Naive B cell (primary cell): ENCODE data around the gene RDH8. TPM values are rescaled to one million over a fixed set of nuclear protein-coding genes. Genes with fewer than 3 reads are reported as not detected.

Experiments used
- ATAC-seq, 2 donors: fragments of 150-1000 bp; cut with Tn5 transposase; 2 replicates each; pipeline ENCODE4 v1.10.0; 2021; ENCODE audit warnings: low read depth in 2 of 2, mild to moderate bottlenecking in 2 of 2, moderate library complexity in 2 of 2
- DNase-seq: peaks from one replicate; pipeline ENCODE4 v3.0.0; 2022
- H3K27ac Mint-ChIP-seq, 6 donors: one replicate each; pipeline ENCODE4 v1.8.0; 2020 to 2022; ENCODE audit warnings: mild to moderate bottlenecking in 6 of 6, mixed read lengths in 6 of 6, moderate library complexity in 5 of 6, inconsistent platforms in 2 of 6
- H3K27me3 Mint-ChIP-seq, 3 donors: one replicate each; pipeline ENCODE4 v1.8.0; 2021 to 2022; ENCODE audit warnings: mixed read lengths in 3 of 3, mild to moderate bottlenecking in 1 of 3
- H3K36me3 Mint-ChIP-seq, 2 donors: one replicate each; pipeline ENCODE4 v1.8.0; 2020 to 2022; ENCODE audit warnings: mixed read lengths in 2 of 2, inconsistent platforms in 1 of 2, mild to moderate bottlenecking in 1 of 2
- H3K4me1 Mint-ChIP-seq, 3 donors: one replicate each; pipeline ENCODE4 v1.8.0; 2020 to 2022; ENCODE audit warnings: mixed read lengths in 3 of 3, inconsistent platforms in 1 of 3, mild to moderate bottlenecking in 1 of 3, moderate library complexity in 1 of 3
- H3K4me3 Mint-ChIP-seq, 8 donors: one replicate each; pipeline ENCODE4 v1.8.0; 2020 to 2022; ENCODE audit warnings: mild to moderate bottlenecking in 8 of 8, mixed read lengths in 8 of 8, moderate library complexity in 8 of 8, inconsistent platforms in 2 of 8
- H3K9me3 Mint-ChIP-seq, 7 donors: one replicate each; pipeline ENCODE4 v1.8.0; 2020 to 2022; ENCODE audit warnings: mixed read lengths in 7 of 7, mild to moderate bottlenecking in 5 of 7, inconsistent platforms in 2 of 7, moderate library complexity in 1 of 7
- polyA plus RNA-seq, 6 donors: library from polyadenylated mRNA; unstranded; fragments of 300-500 nt; fragmentation: Illumina TruSeq; gene quantifications; one replicate each; pipeline ENCODE4 v1.2.3, GENCODE V29; 2021; ENCODE audit warnings: low read depth in 6 of 6

Gene RDH8
- polyA plus RNA-seq, 6 donors from 2014 or later, result not detected

DNA sequence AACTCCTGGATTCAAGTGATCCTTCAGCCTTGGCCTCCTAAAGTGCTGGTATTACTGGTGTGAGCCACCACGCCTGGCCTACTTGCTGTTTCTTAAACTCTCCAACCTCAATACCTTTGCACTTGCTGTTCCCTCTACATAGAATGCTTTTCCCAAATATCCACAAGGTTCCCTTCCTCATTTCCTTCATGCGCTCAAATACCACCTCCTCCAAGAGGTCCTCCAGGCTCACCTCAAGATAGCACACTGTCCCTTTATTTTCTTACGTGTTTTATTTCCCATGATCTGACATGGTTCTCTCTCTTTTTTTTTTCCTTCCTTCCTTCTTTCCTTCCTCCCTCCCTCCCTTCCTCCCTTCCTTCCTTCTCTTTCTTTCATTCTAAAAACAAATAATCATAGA, 13.5 kb downstream of the RDH8 start:
- H3K36me3 Mint-ChIP-seq, result no peaks in the 10 kb centered on the region
- no peak for DNase-seq
- no peak for ATAC-seq
- peaks cover 18 to 25% (median 25%) of the 10 kb centered on the region in 3 donors for H3K27me3 Mint-ChIP-seq
- H3K4me1 Mint-ChIP-seq, result peaks cover 0 to 4% (median 0%) of the 10 kb centered on the region in 3 donors
- peaks cover 0 to 2% (median 0%) of the 10 kb centered on the region in 7 donors for H3K9me3 Mint-ChIP-seq
- H3K27ac Mint-ChIP-seq, result peak overlapping the region in 1 of 6 donors; percentile 5
- no peak overlapping the region for H3K4me3 Mint-ChIP-seq

DNA sequence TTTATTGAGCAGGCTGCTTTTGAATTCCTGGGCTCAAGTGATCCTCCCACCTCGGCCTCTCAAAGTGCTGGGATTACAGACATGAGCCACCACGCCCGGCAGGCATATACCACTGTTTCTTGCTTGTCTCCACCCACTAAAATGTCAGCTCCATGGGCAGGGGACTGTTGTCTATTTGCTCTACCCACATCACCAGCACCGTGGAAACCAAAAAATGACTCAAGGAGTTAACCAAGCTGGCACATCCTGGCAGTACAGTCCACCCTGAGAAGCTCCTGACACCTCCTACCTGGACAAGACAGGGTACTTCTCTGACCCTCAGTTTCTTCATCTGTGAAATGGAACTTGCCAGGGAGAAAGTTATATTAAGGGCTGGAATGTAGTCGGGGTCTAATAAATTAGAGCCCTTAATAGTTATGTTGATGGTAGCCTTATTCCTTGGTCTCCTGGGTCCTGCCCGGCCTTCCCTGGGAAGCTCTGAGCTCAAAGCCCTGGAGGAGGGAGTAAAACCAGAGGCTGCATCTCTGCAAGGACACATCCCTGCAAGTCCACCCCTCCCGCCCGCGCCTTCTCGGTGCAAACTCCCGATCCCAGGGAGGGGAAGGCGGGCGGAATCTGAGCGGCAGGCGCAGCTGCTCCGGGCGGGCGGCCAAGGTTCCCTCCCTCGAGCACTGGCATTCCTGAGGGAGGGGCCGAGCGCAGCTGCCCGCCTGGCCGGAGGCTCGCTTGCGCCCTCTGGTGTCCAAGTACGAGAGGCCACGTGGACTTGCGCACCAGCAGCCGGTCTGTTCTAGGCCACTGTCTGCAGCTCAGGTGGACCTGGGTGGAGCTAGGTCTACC, 14.1 kb downstream of the RDH8 start:
- Mint-ChIP-seq H3K27me3 (peaks cover 22 to 28% (median 27%) of the 10 kb centered on the region in 3 donors), H3K4me3 (no peak overlapping the region), H3K4me1 (peaks cover 0 to 4% (median 0%) of the 10 kb centered on the region in 3 donors), H3K36me3 (no peaks in the 10 kb centered on the region), H3K9me3 (peaks cover 0 to 3% (median 0%) of the 10 kb centered on the region in 7 donors), H3K27ac (peak overlapping the region in 2 of 6 donors; percentile 11 to 19)
- DNase-seq (peak; percentile 55), ATAC-seq (peak; percentile 78 to 80)

DNA sequence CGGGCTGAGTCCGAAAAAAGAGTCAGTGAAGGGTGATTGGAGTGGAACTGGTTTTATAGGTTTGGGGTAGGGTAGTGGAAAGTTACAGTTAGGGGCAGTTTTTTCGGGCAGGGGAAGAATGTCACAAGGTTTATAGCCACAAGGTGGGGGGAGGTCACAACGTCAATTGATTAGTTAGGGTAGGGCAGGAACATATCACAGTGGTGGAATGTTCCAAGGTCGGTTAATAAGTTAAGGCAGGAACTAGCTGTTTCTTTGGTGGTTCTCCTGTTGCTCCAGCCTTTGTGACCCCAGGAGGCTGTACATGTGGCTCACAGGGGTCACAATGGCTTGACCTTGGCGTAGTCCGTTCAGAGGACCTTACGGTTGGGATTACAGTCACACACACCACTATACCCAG, 20.3 kb downstream of the RDH8 start:
- Mint-ChIP-seq H3K36me3 (no peaks in the 10 kb centered on the region), H3K4me1 (no peaks in the 10 kb centered on the region), H3K9me3 (peaks cover 0 to 10% (median 7%) of the 10 kb centered on the region in 7 donors), H3K27ac (no peak overlapping the region), H3K4me3 (no peak overlapping the region), H3K27me3 (peaks cover 24 to 31% (median 26%) of the 10 kb centered on the region in 3 donors)
- ATAC-seq (no peak), DNase-seq (no peak)

DNA sequence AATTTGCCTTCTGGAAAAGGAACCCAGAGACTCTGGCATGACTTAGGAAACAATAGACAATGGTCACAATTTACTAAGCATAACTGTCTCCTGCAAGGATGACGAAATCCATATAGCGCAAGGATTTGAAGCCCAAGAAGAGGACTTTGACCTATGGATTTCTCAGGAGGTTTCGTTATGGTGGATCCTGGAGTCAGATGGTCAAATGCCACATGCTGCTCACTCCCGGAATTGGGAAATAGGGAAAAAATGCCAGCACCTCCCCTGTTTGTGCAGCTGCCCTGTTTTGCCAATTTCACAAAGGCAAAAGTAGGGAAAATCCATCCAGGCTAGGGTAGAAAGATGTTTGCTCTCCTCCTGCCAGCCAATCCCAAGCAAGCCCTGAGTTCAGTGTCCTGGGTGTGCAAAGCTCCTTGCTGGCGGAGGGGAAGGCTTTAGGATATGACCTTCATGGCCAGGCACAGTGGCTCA, 23.4 kb downstream of the RDH8 start:
- Mint-ChIP-seq H3K36me3 (peaks cover 0 to 9% of the 10 kb centered on the region in 2 donors), H3K27me3 (peaks cover 26 to 48% (median 42%) of the 10 kb centered on the region in 3 donors), H3K9me3 (peaks cover 12 to 35% (median 26%) of the 10 kb centered on the region in 7 donors), H3K27ac (no peak overlapping the region), H3K4me3 (no peak overlapping the region), H3K4me1 (no peaks in the 10 kb centered on the region)
- DNase-seq, result no peak
- ATAC-seq, result no peak

DNA sequence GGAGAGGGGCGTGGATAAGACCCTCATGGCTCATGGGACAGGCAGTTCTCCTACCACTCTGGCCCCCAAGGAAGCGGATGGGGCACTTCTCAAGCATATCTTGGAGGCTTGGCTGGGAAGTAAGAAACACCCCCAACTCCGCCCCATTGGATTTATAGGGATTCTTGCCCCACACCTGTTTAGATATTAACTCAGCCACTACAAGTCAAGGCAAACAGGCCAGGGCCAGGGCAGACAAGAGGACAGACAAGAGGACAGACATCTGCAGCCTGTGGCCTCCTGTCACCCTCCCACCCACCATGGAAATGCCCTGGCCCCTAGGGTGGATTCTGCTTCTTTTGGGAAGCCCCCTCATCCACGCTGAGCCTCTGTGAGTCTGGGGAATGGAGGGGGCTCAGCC, 24.1 kb downstream of the RDH8 start:
- H3K4me1 Mint-ChIP-seq, result no peaks in the 10 kb centered on the region
- no peak for DNase-seq
- H3K4me3 Mint-ChIP-seq, result no peak overlapping the region
- H3K27ac Mint-ChIP-seq, result no peak overlapping the region
- H3K9me3 Mint-ChIP-seq, result peaks cover 14 to 43% (median 33%) of the 10 kb centered on the region in 7 donors
- H3K36me3 Mint-ChIP-seq, result peaks cover 0 to 16% of the 10 kb centered on the region in 2 donors
- no peak for ATAC-seq
- H3K27me3 Mint-ChIP-seq, result peaks cover 22 to 43% (median 37%) of the 10 kb centered on the region in 3 donors

DNA sequence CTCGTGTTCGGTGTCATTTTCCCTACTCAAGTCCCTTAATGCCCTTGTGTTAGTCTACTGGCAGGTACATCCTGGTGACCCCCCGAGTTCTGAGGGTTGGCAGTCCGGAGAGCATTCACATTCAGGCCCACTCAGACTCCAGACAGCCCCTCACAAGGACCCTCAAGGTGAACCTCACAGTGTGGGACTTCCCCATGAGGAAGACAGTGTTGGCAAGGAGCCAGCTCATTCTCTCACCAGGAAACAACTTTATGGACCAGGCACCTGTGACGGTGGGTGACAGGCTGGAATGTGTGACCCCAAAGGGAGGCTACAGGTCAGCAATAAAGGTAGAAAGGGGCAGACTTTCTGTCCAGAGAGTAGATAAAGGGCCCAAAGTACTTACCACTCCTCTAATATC, 24.5 kb downstream of the RDH8 start:
- no peak overlapping the region for H3K27ac Mint-ChIP-seq
- no peaks in the 10 kb centered on the region for H3K4me1 Mint-ChIP-seq
- H3K9me3 Mint-ChIP-seq, result peaks cover 15 to 47% (median 36%) of the 10 kb centered on the region in 7 donors
- DNase-seq (no peak), ATAC-seq (no peak)
- no peak overlapping the region for H3K4me3 Mint-ChIP-seq
- peaks cover 0 to 20% of the 10 kb centered on the region in 2 donors for H3K36me3 Mint-ChIP-seq
- peaks cover 17 to 38% (median 32%) of the 10 kb centered on the region in 3 donors for H3K27me3 Mint-ChIP-seq

DNA sequence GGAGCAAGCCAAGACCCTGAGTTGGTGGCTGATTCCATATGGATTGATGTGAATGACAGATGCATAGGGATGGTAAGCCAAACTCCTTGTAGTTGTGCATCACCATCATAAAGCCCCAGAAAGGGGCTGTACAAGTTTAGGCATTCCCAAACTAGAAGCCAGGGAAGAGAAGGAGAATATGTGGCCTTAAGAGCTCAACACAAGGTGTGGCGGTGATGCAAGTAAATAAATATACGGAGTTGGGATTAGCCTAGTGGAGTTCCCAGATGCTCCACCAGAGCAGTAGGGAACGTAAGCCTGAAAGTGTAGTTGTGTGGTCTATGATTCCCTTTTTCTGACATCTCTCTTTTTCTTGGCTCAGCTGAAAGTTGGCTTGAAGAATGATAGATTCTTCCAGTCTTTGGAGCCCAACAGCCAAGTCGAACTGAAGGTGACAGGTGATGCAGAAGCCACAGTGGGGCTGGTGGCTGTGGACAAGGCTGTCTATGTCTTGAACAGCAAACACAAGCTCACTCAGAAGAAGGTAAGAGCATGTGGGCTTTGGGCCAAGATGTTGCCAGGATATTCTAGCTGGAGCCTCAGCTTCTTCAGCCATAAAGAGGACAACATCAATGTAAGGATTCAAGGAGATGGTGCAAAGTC, 30.1 kb downstream of the RDH8 start:
- Mint-ChIP-seq H3K27me3 (peaks cover 7 to 50% (median 35%) of the 10 kb centered on the region in 3 donors), H3K4me3 (no peak overlapping the region), H3K4me1 (peaks cover 0 to 4% (median 0%) of the 10 kb centered on the region in 3 donors), H3K36me3 (peaks cover 12 to 54% of the 10 kb centered on the region in 2 donors), H3K9me3 (peaks cover 28 to 88% (median 69%) of the 10 kb centered on the region in 7 donors), H3K27ac (no peak overlapping the region)
- peak; percentile 8 for DNase-seq
- no peak for ATAC-seq

DNA sequence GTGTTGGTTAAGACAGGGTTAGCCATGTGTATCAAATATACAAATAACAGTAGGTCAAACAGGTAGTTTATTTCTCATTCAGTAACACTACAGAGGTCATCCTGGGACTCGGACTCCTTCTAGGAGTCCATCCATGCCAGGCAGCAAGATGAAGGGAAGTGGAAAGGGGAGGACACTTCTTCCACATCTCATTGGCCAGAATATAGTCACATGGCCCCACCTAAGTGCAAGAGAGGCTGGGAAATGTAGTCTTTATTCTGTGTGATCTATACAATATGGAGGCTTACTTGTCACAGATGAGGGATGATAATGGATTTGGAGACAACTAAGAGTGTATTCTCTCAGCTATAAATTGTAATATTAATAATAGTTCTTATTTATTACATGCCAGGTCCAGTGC, 31.1 kb downstream of the RDH8 start:
- no peak overlapping the region for H3K4me3 Mint-ChIP-seq
- H3K4me1 Mint-ChIP-seq, result peaks cover 0 to 6% (median 0%) of the 10 kb centered on the region in 3 donors
- H3K27me3 Mint-ChIP-seq, result peaks cover 7 to 44% (median 25%) of the 10 kb centered on the region in 3 donors
- no peak for ATAC-seq
- H3K9me3 Mint-ChIP-seq, result peaks cover 24 to 80% (median 60%) of the 10 kb centered on the region in 7 donors
- peaks cover 12 to 54% of the 10 kb centered on the region in 2 donors for H3K36me3 Mint-ChIP-seq
- no peak for DNase-seq
- no peak overlapping the region for H3K27ac Mint-ChIP-seq

DNA sequence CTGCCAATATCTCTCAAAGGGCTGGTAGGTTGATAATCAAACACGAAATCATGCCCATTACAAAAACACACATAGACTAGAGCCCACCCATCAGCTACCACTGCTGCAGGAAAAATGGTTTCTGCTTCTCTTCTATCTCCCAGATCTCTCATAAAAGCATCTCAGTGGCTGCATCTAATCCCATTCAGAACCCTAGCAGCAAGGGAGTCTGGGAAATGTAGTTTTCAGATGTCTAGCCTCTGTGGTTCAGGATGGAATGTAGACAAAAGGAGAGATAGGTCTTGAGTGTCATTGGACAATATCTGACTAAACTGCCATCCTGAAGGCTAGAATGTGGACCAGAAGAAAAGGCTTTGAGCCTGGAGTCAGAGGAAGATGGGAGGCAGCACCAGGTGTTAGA, 32.1 kb downstream of the RDH8 start:
- peaks cover 0 to 6% (median 0%) of the 10 kb centered on the region in 3 donors for H3K4me1 Mint-ChIP-seq
- H3K9me3 Mint-ChIP-seq, result peaks cover 24 to 71% (median 59%) of the 10 kb centered on the region in 7 donors

DNA sequence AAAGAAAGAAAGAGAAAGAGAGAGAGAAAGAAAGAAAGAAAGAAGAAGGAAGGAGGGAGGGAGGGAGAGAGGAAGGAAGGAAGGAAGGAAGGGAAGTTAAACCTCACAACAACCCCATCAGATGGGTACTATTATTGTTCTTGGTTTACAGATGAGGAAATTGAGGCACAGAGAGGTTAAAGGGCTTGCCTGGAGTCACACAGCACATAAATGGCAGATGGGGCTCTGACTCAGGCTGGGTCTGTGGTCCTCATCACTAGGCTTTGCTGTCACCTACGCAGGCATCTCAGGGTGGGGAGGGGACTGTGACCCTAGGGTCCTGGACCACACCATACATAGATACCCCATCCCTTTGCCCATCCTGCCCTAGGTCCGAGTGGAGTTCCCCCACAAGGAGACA, 36.3 kb downstream of the RDH8 start:
- peaks cover 0 to 6% (median 0%) of the 10 kb centered on the region in 3 donors for H3K4me1 Mint-ChIP-seq
- H3K4me3 Mint-ChIP-seq, result no peak overlapping the region
- no peak for ATAC-seq
- no peak for DNase-seq
- H3K27me3 Mint-ChIP-seq, result peaks cover 0 to 30% (median 24%) of the 10 kb centered on the region in 3 donors
- peaks cover 0 to 18% of the 10 kb centered on the region in 2 donors for H3K36me3 Mint-ChIP-seq
- no peak overlapping the region for H3K27ac Mint-ChIP-seq
- H3K9me3 Mint-ChIP-seq, result peaks cover 4 to 32% (median 18%) of the 10 kb centered on the region in 7 donors

More for the DNA sequence above, 32.1 kb downstream of the RDH8 start:
- ATAC-seq, result no peak
- H3K27ac Mint-ChIP-seq, result no peak overlapping the region
- H3K27me3 Mint-ChIP-seq, result peaks cover 7 to 43% (median 23%) of the 10 kb centered on the region in 3 donors
- peaks cover 12 to 54% of the 10 kb centered on the region in 2 donors for H3K36me3 Mint-ChIP-seq
- no peak overlapping the region for H3K4me3 Mint-ChIP-seq
- DNase-seq, result no peak

DNA sequence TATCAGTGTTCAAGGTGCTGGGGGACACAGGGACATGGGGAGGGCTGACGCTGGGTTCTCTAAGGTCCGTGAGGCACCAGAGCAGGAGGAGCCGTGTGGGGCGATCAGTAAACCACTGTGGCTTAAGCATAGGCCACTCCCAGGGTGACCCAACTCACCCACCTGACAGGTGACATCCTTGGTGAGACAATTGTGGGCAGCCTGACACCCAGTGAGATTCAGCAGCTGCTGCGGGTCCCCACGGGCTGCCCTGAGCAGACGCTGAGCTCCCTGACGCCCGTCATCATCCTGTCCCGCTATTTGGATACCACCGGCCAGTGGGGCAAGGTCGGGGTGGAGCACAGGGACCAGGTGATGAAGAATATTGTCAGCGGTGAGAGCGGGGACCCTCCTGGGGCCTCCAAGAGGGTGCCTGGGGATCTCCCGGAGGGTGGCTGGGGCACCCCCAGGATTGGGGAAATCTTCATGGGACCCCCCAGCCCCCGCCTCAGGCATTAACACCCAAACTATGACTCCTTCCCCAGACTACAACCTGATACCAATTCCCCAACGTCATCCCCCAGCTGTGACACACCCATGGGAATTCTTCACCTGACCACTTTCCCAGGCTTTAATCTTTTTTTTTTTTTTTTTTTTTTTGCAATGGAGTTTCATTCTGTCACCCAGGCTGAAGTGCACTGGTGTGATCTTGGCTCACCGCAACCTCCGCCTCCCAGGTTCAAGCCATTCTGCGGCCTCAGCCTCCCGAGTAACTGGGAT, 39.5 kb downstream of the RDH8 start:
- Mint-ChIP-seq H3K4me3 (no peak overlapping the region), H3K9me3 (peaks cover 0 to 7% (median 3%) of the 10 kb centered on the region in 7 donors), H3K27me3 (peaks cover 0 to 26% (median 16%) of the 10 kb centered on the region in 3 donors), H3K4me1 (peaks cover 0 to 6% (median 0%) of the 10 kb centered on the region in 3 donors), H3K36me3 (no peaks in the 10 kb centered on the region), H3K27ac (no peak overlapping the region)
- no peak for DNase-seq
- no peak for ATAC-seq

DNA sequence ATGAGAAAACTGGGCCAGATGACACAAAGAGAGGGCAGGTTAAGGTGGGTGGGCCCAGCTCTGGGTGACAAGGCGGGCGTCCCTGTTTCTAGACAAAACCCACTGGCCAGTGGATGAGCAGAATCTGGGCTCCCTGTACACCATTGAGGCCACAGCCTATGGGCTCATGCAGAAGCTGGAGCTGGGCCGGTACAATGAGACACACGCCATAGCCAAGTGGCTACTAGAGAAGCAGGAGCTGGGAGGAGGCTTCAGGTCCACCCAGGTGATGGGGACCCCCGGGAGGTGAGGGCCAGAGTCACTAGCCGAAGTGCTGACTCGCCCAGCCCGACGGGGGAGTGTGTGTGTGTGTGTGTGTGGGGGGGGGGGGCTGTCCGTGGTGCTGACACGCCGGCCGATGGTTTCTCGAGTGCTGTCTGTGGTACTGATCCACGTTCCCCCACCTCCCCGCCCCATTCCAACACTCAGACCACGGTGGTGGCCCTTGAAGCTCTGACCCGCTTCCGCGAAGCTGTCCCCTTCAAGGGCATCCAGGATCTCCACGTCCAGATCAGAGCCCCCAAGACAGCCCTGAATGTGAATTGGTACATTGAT, 48.5 kb downstream of the RDH8 start:
- ATAC-seq (no peak), DNase-seq (no peak)
- peak overlapping the region in 1 of 8 donors; percentile 32 for H3K4me3 Mint-ChIP-seq
- peaks cover 0 to 12% (median 2%) of the 10 kb centered on the region in 7 donors for H3K9me3 Mint-ChIP-seq
- H3K27ac Mint-ChIP-seq, result no peak overlapping the region
- H3K36me3 Mint-ChIP-seq, result peaks cover 7 to 8% of the 10 kb centered on the region in 2 donors
- peaks cover 15 to 49% (median 42%) of the 10 kb centered on the region in 3 donors for H3K27me3 Mint-ChIP-seq
- H3K4me1 Mint-ChIP-seq, result no peaks in the 10 kb centered on the region
